AG09319 (cell line): ENCODE results near the gene SOX13.

Experiments
- DNase-seq: peaks from one replicate; pipeline ENCODE4 v3.0.0-alpha.2; 2010; ENCODE audit warnings: low read depth; ENCODE audit errors: extremely low read depth
- TF ChIP-seq, protein P1 (sequence below): IDR thresholded peaks from 2 replicates; pipeline ENCODE4 v1.5.1; 2011; ENCODE audit warnings: low read depth, mild to moderate bottlenecking, inconsistent platforms, low read length, moderate library complexity

The SOX13 gene

GRCh38 chr1:204072931-204073836 is at the start of gene SOX13:
Gene SOX13 (plus strand): TSS chr1:204073115. CDS start chr1:204112916, 39,801 bp downstream.
- TF ChIP-seq, protein P1, sequence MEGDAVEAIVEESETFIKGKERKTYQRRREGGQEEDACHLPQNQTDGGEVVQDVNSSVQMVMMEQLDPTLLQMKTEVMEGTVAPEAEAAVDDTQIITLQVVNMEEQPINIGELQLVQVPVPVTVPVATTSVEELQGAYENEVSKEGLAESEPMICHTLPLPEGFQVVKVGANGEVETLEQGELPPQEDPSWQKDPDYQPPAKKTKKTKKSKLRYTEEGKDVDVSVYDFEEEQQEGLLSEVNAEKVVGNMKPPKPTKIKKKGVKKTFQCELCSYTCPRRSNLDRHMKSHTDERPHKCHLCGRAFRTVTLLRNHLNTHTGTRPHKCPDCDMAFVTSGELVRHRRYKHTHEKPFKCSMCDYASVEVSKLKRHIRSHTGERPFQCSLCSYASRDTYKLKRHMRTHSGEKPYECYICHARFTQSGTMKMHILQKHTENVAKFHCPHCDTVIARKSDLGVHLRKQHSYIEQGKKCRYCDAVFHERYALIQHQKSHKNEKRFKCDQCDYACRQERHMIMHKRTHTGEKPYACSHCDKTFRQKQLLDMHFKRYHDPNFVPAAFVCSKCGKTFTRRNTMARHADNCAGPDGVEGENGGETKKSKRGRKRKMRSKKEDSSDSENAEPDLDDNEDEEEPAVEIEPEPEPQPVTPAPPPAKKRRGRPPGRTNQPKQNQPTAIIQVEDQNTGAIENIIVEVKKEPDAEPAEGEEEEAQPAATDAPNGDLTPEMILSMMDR = peak; percentile 27
- peak; percentile 74 for DNase-seq

- no peak for DNase-seq
- TF ChIP-seq, protein P1 = no peak
These were observed 46.8 kb upstream of the SOX13 start for GRCh38 chr1:204025917-204026707.

DNA sequence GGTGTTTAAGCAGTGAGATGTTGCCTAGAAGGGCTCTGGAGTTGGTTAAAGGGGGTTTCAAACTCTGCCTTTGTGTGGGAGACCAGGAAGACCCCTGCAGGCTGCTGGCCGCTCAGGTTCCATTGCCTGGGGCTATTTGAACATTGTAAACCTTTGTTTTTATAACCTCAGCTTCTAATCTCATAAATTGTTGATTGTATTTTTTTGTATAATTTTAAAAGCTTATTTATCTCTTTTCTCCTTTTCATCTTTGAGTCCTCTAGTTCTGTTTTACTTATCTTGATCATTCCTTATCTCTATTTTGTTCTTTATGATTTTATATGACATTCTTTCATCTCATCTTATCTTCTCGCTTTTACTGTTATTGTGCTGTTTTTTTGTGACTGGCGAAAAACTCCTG is 45.5 kb upstream of the SOX13 start:
- TF ChIP-seq, protein P1 = no peak

DNA sequence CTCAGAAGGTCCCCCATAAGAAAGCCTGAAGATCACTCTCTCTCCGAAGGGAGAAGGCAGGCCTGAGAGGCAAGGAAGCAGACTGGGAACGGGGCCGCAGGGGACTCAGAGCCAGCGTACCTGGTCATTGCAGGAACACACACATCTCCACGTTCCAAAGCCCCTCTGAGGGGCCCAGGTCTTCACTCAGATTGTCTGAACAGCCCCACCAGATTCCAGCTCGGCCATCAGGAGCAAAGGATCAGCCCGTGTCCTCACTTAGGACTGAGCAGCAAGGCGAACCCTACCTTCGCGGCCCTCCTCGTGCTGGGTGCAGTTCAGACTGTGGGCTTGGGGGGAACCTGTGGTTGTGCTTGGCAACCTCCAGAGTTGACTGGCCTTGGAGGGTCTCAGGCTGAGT is 43.9 kb upstream of the SOX13 start:
- no peak for DNase-seq
- TF ChIP-seq, protein P1 = no peak

More for the DNA sequence above, 45.5 kb upstream of the SOX13 start:
- no peak for DNase-seq

GRCh38 chr1:204031098-204031710 is 41.7 kb upstream of the SOX13 start:
- TF ChIP-seq, protein P1 = no peak
- DNase-seq = no peak

- DNase-seq = no peak
- TF ChIP-seq, protein P1 = no peak
These were observed 40.2 kb upstream of the SOX13 start for GRCh38 chr1:204032642-204033235.
